ENCODE measurements around the gene RFC4.

DNA sequence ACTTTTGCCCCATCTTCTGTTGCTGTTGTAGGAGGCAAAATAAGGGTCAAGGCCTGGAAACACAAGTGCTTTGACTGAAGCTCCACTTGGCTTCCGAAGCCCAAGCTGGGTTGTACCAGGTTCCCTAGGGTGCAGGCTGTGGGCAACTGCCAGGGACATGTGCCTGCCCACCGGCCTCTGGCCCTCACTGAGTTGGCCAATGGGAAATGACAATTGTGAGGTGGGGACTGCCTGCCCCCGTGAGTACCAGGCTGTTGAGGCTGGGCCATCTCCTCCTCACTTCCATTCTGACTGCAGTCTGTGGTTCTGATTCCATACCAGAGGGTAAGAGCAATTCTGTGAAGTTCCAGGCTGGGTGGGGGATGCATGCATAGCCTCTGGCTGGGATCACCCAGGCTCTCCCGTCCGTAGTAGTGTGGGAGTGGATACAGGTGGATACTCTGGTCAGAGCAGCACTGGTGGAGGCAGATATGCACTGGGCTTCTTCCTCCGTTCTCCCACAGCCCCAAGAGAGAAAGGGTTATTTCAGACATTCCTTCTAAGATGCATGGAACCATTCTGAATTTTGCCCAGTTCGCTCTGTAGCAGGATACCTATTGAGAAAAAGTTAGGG lies 36.2 kb upstream of the RFC4 start, which contains the start of gene ADIPOQ:
- TF ChIP-seq, protein P1, sequence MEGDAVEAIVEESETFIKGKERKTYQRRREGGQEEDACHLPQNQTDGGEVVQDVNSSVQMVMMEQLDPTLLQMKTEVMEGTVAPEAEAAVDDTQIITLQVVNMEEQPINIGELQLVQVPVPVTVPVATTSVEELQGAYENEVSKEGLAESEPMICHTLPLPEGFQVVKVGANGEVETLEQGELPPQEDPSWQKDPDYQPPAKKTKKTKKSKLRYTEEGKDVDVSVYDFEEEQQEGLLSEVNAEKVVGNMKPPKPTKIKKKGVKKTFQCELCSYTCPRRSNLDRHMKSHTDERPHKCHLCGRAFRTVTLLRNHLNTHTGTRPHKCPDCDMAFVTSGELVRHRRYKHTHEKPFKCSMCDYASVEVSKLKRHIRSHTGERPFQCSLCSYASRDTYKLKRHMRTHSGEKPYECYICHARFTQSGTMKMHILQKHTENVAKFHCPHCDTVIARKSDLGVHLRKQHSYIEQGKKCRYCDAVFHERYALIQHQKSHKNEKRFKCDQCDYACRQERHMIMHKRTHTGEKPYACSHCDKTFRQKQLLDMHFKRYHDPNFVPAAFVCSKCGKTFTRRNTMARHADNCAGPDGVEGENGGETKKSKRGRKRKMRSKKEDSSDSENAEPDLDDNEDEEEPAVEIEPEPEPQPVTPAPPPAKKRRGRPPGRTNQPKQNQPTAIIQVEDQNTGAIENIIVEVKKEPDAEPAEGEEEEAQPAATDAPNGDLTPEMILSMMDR (IDR thresholded peaks at IDR 0.05; ENCODE audit: low read length): no peak
- no peak for TF ChIP-seq EZH2 (IDR thresholded peaks at IDR 0.05; ENCODE audit: borderline replicate concordance, low read length)

Measured in OCI-LY1 (cell line).